Measurements from ENCODE around the gene OR2S2. TPM values are rescaled to one million over a fixed set of nuclear protein-coding genes. Genes with fewer than 3 reads are reported as not detected.

The OR2S2 gene
- total RNA-seq, 6 donors from 2014 or later: not detected

DNA sequence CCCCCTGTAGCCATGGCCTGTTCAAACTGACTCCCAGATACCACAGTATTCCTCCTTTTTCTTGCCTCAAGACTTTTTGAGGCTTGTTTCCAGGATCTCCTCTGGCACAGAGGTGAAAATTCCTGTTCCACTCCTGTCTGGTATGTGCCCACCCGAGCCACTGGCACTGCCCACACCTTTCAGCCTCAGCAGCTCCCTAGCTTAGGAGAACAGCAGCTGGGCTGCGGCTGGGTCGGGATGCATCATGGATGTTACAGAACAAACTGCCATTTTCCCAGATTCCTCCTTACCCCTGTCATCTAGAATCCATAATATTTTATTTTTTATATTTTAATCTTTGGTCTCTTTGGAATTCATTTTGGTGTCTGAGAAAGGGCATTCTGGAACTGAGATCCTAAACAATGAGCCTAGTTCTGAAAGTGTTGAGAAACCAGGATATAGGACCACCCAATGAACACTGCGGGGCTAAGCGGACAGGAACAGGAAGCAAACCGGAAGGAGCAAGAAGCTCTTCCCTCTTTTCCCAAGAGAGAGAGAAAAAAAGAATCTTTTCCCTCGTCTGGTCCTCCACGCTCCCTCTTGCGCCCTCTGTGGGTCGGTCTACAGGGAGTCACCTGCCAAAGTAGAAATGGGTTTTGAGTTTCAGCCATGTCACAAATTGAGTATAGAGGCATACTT lies 12.5 kb downstream of the OR2S2 start:
- Histone ChIP-seq H3K4me1 (peaks cover 20 to 26% (median 20%) of the 10 kb centered on the region in 4 donors), H3K27ac (peak overlapping the region; percentile 60 to 79 (median 64)), H3K36me3 (no peaks in the 10 kb centered on the region), H3K9me3 (no peaks in the 10 kb centered on the region), H3K4me3 (peak overlapping the region in 2 of 4 donors; percentile 14 to 23), H3K27me3 (no peaks in the 10 kb centered on the region)
- 33 to 40% methylated on average over 10 of the region's 10 CpGs for WGBS, 2 donors
- DNase-seq (peak in 1 of 2 donors; percentile 59), ATAC-seq (ENCODE audit: low FRiP score in 2 of 2) (peak; percentile 75 to 88)
- TF ChIP-seq CTCF (IDR thresholded peaks at IDR 0.05) (peak; percentile 57 to 79 (median 64)), POLR2AphosphoS5 (IDR thresholded peaks at IDR 0.05) (no peak)

DNA sequence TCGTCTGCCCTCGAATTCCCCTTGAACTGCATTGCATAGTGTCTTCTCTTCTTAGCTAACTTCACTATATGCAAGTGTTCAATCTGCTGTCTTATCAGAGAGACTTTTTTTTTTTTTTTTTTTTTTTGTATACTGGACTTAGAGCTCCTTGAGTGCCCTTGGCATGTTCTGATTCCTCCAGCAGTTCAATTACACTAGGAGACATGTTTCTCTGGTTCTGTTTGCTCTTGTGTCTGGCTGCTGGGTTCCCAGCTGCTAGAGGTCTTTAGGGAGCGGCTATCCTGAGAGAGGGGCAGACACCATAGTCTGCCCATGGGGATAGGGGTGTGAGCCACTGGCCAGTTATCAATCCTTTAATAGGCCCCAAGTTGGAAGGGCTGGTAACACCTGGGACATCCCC lies 13.1 kb downstream of the OR2S2 start:
- TF ChIP-seq POLR2AphosphoS5 (IDR thresholded peaks at IDR 0.05): no peak
- no peak for TF ChIP-seq CTCF (IDR thresholded peaks at IDR 0.05)
- TF ChIP-seq EP300 (IDR thresholded peaks at IDR 0.05): no peak
- TF ChIP-seq POLR2A (IDR thresholded peaks at IDR 0.05): no peak
- Histone ChIP-seq H3K4me1 (peaks cover 20 to 26% (median 20%) of the 10 kb centered on the region in 4 donors), H3K27ac (peak overlapping the region; percentile 60 to 79 (median 64)), H3K4me3 (no peak overlapping the region), H3K27me3 (no peaks in the 10 kb centered on the region), H3K36me3 (no peaks in the 10 kb centered on the region), H3K9me3 (no peaks in the 10 kb centered on the region)
- 57 to 76% methylated on average over 3 of the region's 3 CpGs for WGBS, 2 donors
- DNase-seq (no peak), ATAC-seq (ENCODE audit: low FRiP score in 2 of 2) (peak; percentile 8 to 23)

GRCh38 chr9:35944173-35944572 lies 13.8 kb downstream of the OR2S2 start:
- DNase-seq (no peak), ATAC-seq (ENCODE audit: low FRiP score in 2 of 2) (no peak)
- Histone ChIP-seq H3K4me3 (no peak overlapping the region), H3K36me3 (no peaks in the 10 kb centered on the region), H3K9me3 (no peaks in the 10 kb centered on the region), H3K4me1 (peaks cover 15 to 21% (median 16%) of the 10 kb centered on the region in 4 donors), H3K27me3 (no peaks in the 10 kb centered on the region), H3K27ac (peak overlapping the region; percentile 4 to 79 (median 30))
- whole genome bisulfite sequencing, 2 donors: 69 to 72% methylated on average over 3 of the region's 3 CpGs
- no peak for TF ChIP-seq EP300 (IDR thresholded peaks at IDR 0.05)
- TF ChIP-seq POLR2AphosphoS5 (IDR thresholded peaks at IDR 0.05): no peak

- Histone ChIP-seq H3K9me3 (no peaks in the 10 kb centered on the region), H3K27me3 (no peaks in the 10 kb centered on the region), H3K4me1 (peaks cover 7 to 13% (median 11%) of the 10 kb centered on the region in 4 donors), H3K27ac (no peak overlapping the region), H3K36me3 (no peaks in the 10 kb centered on the region), H3K4me3 (no peak overlapping the region)
- ATAC-seq (ENCODE audit: low FRiP score in 2 of 2) (no peak), DNase-seq (no peak)
- 88 to 93% methylated on average over 5 of the region's 5 CpGs for WGBS, 2 donors
- TF ChIP-seq EP300 (IDR thresholded peaks at IDR 0.05) (no peak), POLR2A (IDR thresholded peaks at IDR 0.05) (no peak), POLR2AphosphoS5 (IDR thresholded peaks at IDR 0.05) (no peak), CTCF (IDR thresholded peaks at IDR 0.05) (no peak)
These were observed 15.7 kb downstream of the OR2S2 start for GRCh38 chr9:35942286-35942685.

DNA sequence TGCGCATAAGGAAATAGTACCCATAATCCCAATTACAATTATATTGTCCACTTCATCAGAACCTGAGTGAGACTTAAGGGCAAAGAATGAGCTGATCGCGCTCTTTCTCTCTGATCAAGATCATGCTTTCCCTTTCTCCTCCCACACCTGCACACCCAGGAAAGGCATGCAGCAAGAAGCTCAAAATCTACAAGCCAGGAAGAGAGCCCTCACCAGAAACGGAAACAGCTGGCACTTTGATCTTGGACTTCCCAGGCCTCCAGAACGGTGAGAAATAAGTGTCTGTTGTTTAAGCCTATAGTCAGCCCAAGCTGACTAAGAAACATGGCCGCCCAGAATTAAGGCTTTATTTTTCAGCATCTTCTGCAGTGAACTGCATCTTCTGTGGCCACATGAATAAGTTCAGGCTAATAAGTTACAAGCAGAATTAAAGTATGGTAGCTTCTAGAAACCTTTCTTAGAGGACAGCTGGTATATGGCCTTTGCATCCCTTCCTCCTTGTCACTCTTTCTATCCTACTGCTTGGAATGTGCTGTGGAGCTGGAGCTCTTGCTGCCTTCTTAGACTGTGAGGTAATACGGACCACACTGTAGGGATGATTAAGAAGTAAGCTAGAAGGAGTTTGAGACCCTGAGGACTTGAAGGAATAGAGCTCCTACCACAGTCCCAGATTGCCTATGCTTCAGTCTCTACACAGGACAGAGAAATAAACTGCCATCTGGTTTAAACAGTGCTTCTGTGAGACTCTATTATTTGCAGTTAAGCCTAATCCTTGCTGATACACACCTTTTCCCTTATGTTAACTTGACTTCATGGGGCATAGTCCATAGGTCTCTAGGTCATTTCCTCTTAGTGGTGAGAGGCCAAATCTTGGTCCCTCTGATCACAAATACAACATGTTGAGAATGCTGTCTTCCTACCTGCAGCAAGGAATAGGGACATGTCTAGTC lies 17.2 kb downstream of the OR2S2 start:
- no peaks in the 10 kb centered on the region for H3K9me3 ChIP-seq
- H3K4me1 ChIP-seq: peaks cover 7 to 9% (median 8%) of the 10 kb centered on the region in 4 donors
- no peak for ATAC-seq (ENCODE audit: low FRiP score in 2 of 2)
- no peak for TF ChIP-seq POLR2A (IDR thresholded peaks at IDR 0.05)
- TF ChIP-seq EP300 (IDR thresholded peaks at IDR 0.05): no peak
- no peak for TF ChIP-seq POLR2AphosphoS5 (IDR thresholded peaks at IDR 0.05)
- no peak for TF ChIP-seq CTCF (IDR thresholded peaks at IDR 0.05)
- no peak overlapping the region for H3K4me3 ChIP-seq
- no peaks in the 10 kb centered on the region for H3K36me3 ChIP-seq
- DNase-seq: no peak
- H3K27ac ChIP-seq: peak overlapping the region in 1 of 4 donors; percentile 43
- WGBS, 2 donors: 59 to 73% methylated on average over 7 of the region's 7 CpGs
- H3K27me3 ChIP-seq: no peaks in the 10 kb centered on the region

Data from upper lobe of left lung (tissue), 6 donors.